Peyer's patch (tissue), 4 donors: ENCODE data around the gene GNAO1.

Source experiments
- POLR2A ChIP-seq, 2 donors: fragments of 450-650 bp; IDR thresholded peaks; one replicate each; pipeline ENCODE4 v1.5.1; 2017; ENCODE audit warnings: antibody characterized with exemption in 2 of 2, mild to moderate bottlenecking in 2 of 2, moderate library complexity in 2 of 2
- TF ChIP-seq, protein P1 (sequence below), 6 experiments: fragments of 450-650 bp in 4 of 6; fragments of 200-600 bp in 2 of 6; sonication (generic) in 1 of 6; IDR thresholded peaks; one replicate each; pipeline ENCODE4 v1.5.1; 2017 to 2019; ENCODE audit warnings: antibody characterized with exemption in 6 of 6, mild to moderate bottlenecking in 3 of 6, moderate library complexity in 1 of 6

DNA sequence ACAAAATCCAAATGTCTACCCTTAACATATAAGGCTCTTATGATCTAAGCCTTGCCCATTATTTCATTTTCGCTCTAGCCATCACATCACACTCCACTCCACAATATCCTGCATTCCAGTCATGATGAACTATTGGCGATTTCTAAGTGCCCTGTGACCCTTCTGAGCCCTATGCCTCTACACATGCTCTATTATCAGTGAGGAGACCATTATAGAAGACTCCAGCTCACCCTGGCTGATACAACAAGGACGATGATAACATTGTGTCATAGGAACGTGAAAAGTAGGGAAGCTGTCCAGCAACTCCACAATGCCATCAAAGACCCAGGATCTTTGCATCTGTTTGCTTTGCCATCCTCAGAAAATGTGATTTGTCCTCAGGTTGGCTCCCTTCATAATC, 29.6 kb upstream of the GNAO1 start:
- TF ChIP-seq, protein P1, sequence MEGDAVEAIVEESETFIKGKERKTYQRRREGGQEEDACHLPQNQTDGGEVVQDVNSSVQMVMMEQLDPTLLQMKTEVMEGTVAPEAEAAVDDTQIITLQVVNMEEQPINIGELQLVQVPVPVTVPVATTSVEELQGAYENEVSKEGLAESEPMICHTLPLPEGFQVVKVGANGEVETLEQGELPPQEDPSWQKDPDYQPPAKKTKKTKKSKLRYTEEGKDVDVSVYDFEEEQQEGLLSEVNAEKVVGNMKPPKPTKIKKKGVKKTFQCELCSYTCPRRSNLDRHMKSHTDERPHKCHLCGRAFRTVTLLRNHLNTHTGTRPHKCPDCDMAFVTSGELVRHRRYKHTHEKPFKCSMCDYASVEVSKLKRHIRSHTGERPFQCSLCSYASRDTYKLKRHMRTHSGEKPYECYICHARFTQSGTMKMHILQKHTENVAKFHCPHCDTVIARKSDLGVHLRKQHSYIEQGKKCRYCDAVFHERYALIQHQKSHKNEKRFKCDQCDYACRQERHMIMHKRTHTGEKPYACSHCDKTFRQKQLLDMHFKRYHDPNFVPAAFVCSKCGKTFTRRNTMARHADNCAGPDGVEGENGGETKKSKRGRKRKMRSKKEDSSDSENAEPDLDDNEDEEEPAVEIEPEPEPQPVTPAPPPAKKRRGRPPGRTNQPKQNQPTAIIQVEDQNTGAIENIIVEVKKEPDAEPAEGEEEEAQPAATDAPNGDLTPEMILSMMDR (IDR thresholded peaks at IDR 0.05), result no peak
- no peak for TF ChIP-seq POLR2A (IDR thresholded peaks at IDR 0.05)
